Measurements from ENCODE around the gene CELA1. TPM values are rescaled to one million over a fixed set of nuclear protein-coding genes. Genes with fewer than 3 reads are reported as not detected.

The CELA1 gene
- total and polyA plus RNA-seq, 2 experiments from 2014 or later, result not detected

DNA sequence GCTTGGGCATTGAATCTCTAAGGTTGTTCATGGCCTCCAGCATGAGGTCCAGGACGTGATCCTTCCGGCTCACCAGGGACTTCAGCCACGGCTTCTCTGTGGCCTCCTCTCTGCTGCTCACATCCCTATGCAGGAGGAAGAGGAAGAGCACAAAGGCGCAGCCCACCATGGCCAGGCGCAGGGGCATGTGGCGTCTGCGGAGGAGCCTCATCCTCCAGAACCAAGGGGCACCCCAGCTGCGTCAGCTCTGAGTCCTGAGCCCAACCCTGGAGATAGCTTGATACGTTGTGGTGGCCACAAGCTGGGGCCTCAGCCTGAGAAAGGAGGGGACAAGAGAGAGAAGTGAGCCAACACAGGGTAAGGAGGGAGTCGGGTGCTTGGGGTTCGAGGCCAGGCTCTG, 33.1 kb upstream of the CELA1 start:
- Histone ChIP-seq H3K4me1 (ENCODE audit: low read depth) (peaks cover 5% of the 10 kb centered on the region), H3K36me3 (no peaks in the 10 kb centered on the region), H3K9me3 (ENCODE audit: low read depth) (no peaks in the 10 kb centered on the region), H3K27ac (no peak overlapping the region), H3K4me3 (no peak overlapping the region), H3K27me3 (no peaks in the 10 kb centered on the region)
- DNase-seq (ENCODE audit: low read depth in 1 of 2, low spot score in 1 of 2), result no peak
- TF ChIP-seq, protein P1, sequence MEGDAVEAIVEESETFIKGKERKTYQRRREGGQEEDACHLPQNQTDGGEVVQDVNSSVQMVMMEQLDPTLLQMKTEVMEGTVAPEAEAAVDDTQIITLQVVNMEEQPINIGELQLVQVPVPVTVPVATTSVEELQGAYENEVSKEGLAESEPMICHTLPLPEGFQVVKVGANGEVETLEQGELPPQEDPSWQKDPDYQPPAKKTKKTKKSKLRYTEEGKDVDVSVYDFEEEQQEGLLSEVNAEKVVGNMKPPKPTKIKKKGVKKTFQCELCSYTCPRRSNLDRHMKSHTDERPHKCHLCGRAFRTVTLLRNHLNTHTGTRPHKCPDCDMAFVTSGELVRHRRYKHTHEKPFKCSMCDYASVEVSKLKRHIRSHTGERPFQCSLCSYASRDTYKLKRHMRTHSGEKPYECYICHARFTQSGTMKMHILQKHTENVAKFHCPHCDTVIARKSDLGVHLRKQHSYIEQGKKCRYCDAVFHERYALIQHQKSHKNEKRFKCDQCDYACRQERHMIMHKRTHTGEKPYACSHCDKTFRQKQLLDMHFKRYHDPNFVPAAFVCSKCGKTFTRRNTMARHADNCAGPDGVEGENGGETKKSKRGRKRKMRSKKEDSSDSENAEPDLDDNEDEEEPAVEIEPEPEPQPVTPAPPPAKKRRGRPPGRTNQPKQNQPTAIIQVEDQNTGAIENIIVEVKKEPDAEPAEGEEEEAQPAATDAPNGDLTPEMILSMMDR (IDR thresholded peaks at IDR 0.05; ENCODE audit: low read depth, low read length), result no peak

DNA sequence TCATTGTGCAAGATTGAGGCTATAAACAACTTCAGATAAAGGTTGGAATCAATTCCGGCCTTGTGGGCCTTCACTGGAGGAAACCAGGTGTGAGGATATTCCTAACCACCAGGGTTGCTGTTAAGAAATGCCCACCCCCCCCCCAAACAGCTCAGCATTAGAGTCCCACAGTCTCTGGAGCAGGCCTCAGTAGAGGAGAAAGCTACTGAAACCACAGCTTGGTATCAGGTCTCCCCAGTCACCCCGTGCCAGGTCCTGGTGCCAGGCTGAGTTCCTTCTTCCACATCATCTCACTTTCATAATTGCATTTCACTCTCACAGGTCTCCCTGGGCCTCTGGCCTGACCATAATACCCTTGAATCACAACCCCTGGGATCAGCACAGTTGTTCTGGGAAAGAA, 32.3 kb upstream of the CELA1 start:
- H3K9me3 ChIP-seq (ENCODE audit: low read depth), result no peaks in the 10 kb centered on the region
- H3K36me3 ChIP-seq, result no peaks in the 10 kb centered on the region
- TF ChIP-seq, protein P1 (IDR thresholded peaks at IDR 0.05; ENCODE audit: low read depth, low read length), result no peak
- DNase-seq (ENCODE audit: low read depth in 1 of 2, low spot score in 1 of 2), result no peak
- no peak overlapping the region for H3K27ac ChIP-seq
- H3K4me3 ChIP-seq, result no peak overlapping the region
- no peaks in the 10 kb centered on the region for H3K27me3 ChIP-seq
- H3K4me1 ChIP-seq (ENCODE audit: low read depth), result peaks cover 5% of the 10 kb centered on the region

DNA sequence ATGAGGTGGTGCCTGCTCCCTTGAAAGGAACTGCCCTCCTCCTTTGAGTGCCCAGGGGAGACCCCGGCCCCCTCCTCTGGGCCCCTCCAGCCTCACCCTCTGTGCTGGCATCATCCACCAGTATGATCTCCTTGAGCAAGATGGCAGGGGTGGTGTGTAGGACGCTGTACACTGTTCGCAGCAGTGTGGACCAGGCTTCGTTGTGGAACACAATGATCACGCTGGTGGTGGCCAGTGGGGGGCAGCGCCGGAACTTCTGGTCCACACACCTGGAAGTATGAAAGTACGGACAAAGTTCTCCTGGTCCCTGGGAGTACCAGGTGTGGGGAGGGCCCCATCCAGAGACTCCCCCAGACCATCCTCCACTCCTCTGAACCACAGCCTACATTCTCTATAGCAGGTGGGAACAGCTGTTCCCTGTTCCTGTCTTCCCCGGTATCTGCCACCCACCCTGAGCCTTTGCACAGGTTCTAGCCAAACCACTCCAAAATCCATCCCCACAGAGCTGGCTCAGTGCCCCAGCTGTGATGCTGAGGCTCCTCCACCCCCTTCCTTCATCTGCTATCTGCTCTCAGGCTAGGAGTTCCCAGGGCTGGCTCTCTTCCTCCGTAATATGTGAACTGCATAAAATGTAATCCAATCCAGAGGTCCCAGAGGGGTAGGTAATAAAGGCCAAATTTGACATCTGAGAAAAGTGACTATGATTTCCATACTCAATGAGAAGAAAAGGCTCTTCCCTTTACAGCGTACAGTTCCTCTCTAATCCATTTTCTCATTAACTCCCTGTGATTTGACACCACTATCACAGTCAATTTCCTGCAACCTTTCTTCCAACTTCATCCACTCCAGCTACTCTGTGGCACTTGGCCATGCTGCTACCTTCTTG, 30.9 kb upstream of the CELA1 start:
- DNase-seq (ENCODE audit: low read depth in 1 of 2, low spot score in 1 of 2), result peak in 1 of 2 donors; percentile 51
- H3K36me3 ChIP-seq, result no peaks in the 10 kb centered on the region
- H3K4me1 ChIP-seq (ENCODE audit: low read depth), result peaks cover 5% of the 10 kb centered on the region
- no peak overlapping the region for H3K4me3 ChIP-seq
- TF ChIP-seq, protein P1 (IDR thresholded peaks at IDR 0.05; ENCODE audit: low read depth, low read length), result no peak
- H3K27me3 ChIP-seq, result no peaks in the 10 kb centered on the region
- H3K27ac ChIP-seq, result no peak overlapping the region
- H3K9me3 ChIP-seq (ENCODE audit: low read depth), result no peaks in the 10 kb centered on the region

DNA sequence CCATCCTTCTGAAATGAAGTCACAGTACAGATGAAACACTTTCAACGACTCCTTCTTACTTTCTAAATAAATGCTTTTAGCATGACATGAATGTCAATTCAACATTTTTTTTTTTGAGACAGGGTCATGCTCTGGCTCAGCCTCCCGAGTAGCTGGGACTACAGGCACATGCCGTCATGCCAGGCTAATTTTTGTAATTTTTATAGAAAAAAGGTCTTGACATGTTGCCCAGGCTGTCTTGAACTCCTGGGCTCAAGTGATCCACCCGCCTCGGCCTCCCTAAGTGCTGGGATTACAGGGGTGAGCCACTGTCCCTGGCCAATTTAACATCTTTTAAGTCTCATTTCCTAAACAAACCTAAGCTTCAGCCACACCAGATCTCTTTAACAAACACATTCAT, 28.4 kb upstream of the CELA1 start:
- no peaks in the 10 kb centered on the region for H3K36me3 ChIP-seq
- no peak overlapping the region for H3K27ac ChIP-seq
- peaks cover 8% of the 10 kb centered on the region for H3K4me1 ChIP-seq (ENCODE audit: low read depth)
- H3K27me3 ChIP-seq, result no peaks in the 10 kb centered on the region
- H3K4me3 ChIP-seq, result no peak overlapping the region
- no peak for DNase-seq (ENCODE audit: low read depth in 1 of 2, low spot score in 1 of 2)
- TF ChIP-seq, protein P1 (IDR thresholded peaks at IDR 0.05; ENCODE audit: low read depth, low read length), result no peak
- no peaks in the 10 kb centered on the region for H3K9me3 ChIP-seq (ENCODE audit: low read depth)

DNA sequence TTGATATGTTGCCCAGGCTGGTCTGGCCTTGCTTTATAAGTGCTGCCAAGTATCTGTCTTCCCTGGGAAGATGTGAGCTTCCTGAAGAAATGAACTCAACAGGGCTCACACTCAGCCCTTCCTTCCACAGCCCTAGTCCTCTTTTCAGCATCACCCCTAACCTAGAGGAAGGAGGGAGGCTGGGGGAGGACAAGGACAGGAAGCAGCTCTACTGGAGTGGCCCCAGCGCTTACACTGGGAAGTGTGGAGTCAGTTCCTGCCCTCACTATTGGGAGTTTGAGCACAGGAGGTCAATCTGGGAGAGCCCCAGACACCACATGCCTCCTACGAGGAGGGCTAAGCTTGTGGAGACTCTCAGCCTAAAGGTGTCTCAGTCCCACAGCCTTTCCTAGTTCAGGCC, 27.9 kb upstream of the CELA1 start:
- H3K27me3 ChIP-seq, result no peaks in the 10 kb centered on the region
- no peak overlapping the region for H3K4me3 ChIP-seq
- DNase-seq (ENCODE audit: low read depth in 1 of 2, low spot score in 1 of 2), result peak in 1 of 2 donors; percentile 75
- peaks cover 8% of the 10 kb centered on the region for H3K4me1 ChIP-seq (ENCODE audit: low read depth)
- TF ChIP-seq, protein P1 (IDR thresholded peaks at IDR 0.05; ENCODE audit: low read depth, low read length), result no peak
- H3K36me3 ChIP-seq, result no peaks in the 10 kb centered on the region
- H3K27ac ChIP-seq, result no peak overlapping the region
- H3K9me3 ChIP-seq (ENCODE audit: low read depth), result no peaks in the 10 kb centered on the region
